H1 (cell line): ENCODE data around the gene MYLK. TPM values are rescaled to one million over a fixed set of nuclear protein-coding genes. Genes with fewer than 3 reads are reported as not detected.

ENCODE experiments used
- CTCF ChIA-PET: fragments of 300-600 bp; sonication (Branson Sonifier 250); formaldehyde crosslinking; loops from one replicate; lab custom pipeline; 2021; ENCODE audit not compliant: partially characterized antibody; lab: Charles Lee
- POLR2A ChIA-PET: fragments of 300-600 bp; sonication (Branson Sonifier 250); formaldehyde crosslinking; loops from one replicate; lab custom pipeline; 2021; ENCODE audit warnings: inconsistent platforms; ENCODE audit not compliant: partially characterized antibody; lab: Charles Lee
- DNase-seq, 2 experiments: peaks; one replicate each; pipeline versions ENCODE4 v3.0.0 to v3.0.0-alpha.2; 2010 to 2022; ENCODE audit warnings: low spot score in 2 of 2, low read depth in 1 of 2, mixed read lengths in 1 of 2
- FAIRE-seq: peaks from 2 replicates; lab custom pipeline; 2011; peaks lifted over from hg19 to GRCh38; lab: Jason Lieb, UNC
- H2AFZ ChIP-seq: 2 replicates; pipeline ENCODE4 v1.8.1; 2012; ENCODE audit warnings: low read length, inconsistent platforms
- H2AK5ac ChIP-seq: 2 replicates; pipeline ENCODE4 v1.6.1; 2013; ENCODE audit warnings: low read depth, low read length
- H2BK120ac ChIP-seq: replicated peaks from 2 replicates; pipeline ENCODE3; 2013; ENCODE audit warnings: low read depth, low read length, inconsistent platforms
- H2BK12ac ChIP-seq: 2 replicates; pipeline ENCODE4 v1.6.1; 2013; ENCODE audit warnings: low read depth, low read length
- H2BK15ac ChIP-seq: 2 replicates; pipeline ENCODE4 v1.6.1; 2013; ENCODE audit warnings: low read length
- H2BK20ac ChIP-seq: 2 replicates; pipeline ENCODE4 v1.6.1; 2013; ENCODE audit warnings: low read length
- H2BK5ac ChIP-seq: 2 replicates; pipeline ENCODE4 v1.6.1; 2013; ENCODE audit warnings: low read depth, low read length
- H3K14ac ChIP-seq: 2 replicates; pipeline ENCODE4 v1.6.1; 2013; ENCODE audit warnings: inconsistent platforms; ENCODE audit not compliant: insufficient read length
- H3K18ac ChIP-seq: 2 replicates; pipeline ENCODE4 v1.6.1; 2013; ENCODE audit warnings: low read length; ENCODE audit errors: extremely low read depth
- H3K23ac ChIP-seq: 2 replicates; pipeline ENCODE4 v1.6.1; 2013; ENCODE audit warnings: inconsistent platforms; ENCODE audit not compliant: insufficient read length
- H3K23me2 ChIP-seq: 2 replicates; pipeline ENCODE4 v1.6.1; 2013; ENCODE audit warnings: low read depth, low read length
- H3K27ac ChIP-seq: 2 replicates; pipeline ENCODE4 v1.6.1; 2011; ENCODE audit warnings: low read depth, low read length, inconsistent platforms
- H3K27me3 ChIP-seq, 4 experiments: replicated peaks in 1 of 4; 1 replicate in 1 of 4; 2 replicates in 3 of 4; pipeline versions ENCODE4 v1.6.1 to v1.8.1; 2011 to 2013; ENCODE audit warnings: low read length in 3 of 4, mild to moderate bottlenecking in 3 of 4, inconsistent platforms in 2 of 4, mixed read lengths in 2 of 4, moderate library complexity in 1 of 4; ENCODE audit not compliant: control insufficient read depth in 3 of 4, insufficient read depth in 3 of 4; ENCODE audit errors: extremely low read depth in 1 of 4
- H3K36me3 ChIP-seq, 4 experiments: 2 replicates each; pipeline versions ENCODE4 v1.6.1 to v1.8.1; 2011 to 2013; ENCODE audit warnings: mild to moderate bottlenecking in 4 of 4, low read length in 3 of 4, moderate library complexity in 2 of 4, control low read depth in 1 of 4, inconsistent platforms in 1 of 4; ENCODE audit not compliant: insufficient read depth in 4 of 4, control insufficient read depth in 2 of 4
- H3K4ac ChIP-seq: replicated peaks from 2 replicates; pipeline ENCODE3; 2013; ENCODE audit warnings: low read length, low read depth, mixed read lengths, inconsistent platforms; ENCODE audit not compliant: insufficient read length
- H3K4me1 ChIP-seq, 4 experiments: replicated peaks in 1 of 4; 1 replicate in 1 of 4; 2 replicates in 3 of 4; pipeline versions ENCODE4 v1.6.1 to v1.8.1; 2011 to 2013; ENCODE audit warnings: low read length in 3 of 4, inconsistent platforms in 2 of 4, mixed read lengths in 1 of 4; ENCODE audit not compliant: insufficient read depth in 4 of 4, control insufficient read depth in 3 of 4
- H3K4me2 ChIP-seq, 2 experiments: 2 replicates each; pipeline versions ENCODE4 v1.6.1 to v1.8.1; 2011 to 2013; ENCODE audit warnings: low read depth in 2 of 2, low read length in 2 of 2, control low read depth in 1 of 2, inconsistent platforms in 1 of 2, mild to moderate bottlenecking in 1 of 2; ENCODE audit not compliant: insufficient read depth in 1 of 2
- H3K4me3 ChIP-seq, 4 experiments: fragments of 200-600, 300-600 bp in 1 of 4; sonication (generic), shearing (Covaris generic), sonication (Bioruptor Twin) in 1 of 4; 2 replicates each; pipeline versions ENCODE4 v1.5.1 to v1.8.1; 2011 to 2016; ENCODE audit warnings: low read length in 4 of 4, low read depth in 3 of 4, control low read depth in 2 of 4, inconsistent platforms in 2 of 4, mild to moderate bottlenecking in 2 of 4, mixed read lengths in 1 of 4, moderate library complexity in 1 of 4; ENCODE audit not compliant: insufficient read depth in 2 of 4; ENCODE audit errors: extremely low read depth in 1 of 4
- H3K56ac ChIP-seq: replicated peaks from 2 replicates; pipeline ENCODE3; 2013; ENCODE audit warnings: low read depth, mild to moderate bottlenecking, mixed read lengths, low read length, inconsistent platforms; ENCODE audit not compliant: insufficient read length
- H3K79me1 ChIP-seq: 2 replicates; pipeline ENCODE4 v1.6.1; 2013; ENCODE audit warnings: low read depth, low read length, control low read depth
- H3K79me2 ChIP-seq, 2 experiments: 2 replicates each; pipeline versions ENCODE4 v1.6.1 to v1.8.1; 2012 to 2013; ENCODE audit warnings: low read length in 2 of 2, mild to moderate bottlenecking in 2 of 2, inconsistent platforms in 1 of 2; ENCODE audit not compliant: insufficient read depth in 2 of 2, control insufficient read depth in 1 of 2
- H3K9ac ChIP-seq, 4 experiments: replicated peaks in 1 of 4; 1 replicate in 1 of 4; 2 replicates in 3 of 4; pipeline versions ENCODE4 v1.6.1 to v1.8.1; 2011 to 2013; ENCODE audit warnings: low read depth in 3 of 4, low read length in 3 of 4, control low read depth in 2 of 4, mild to moderate bottlenecking in 2 of 4, moderate library complexity in 2 of 4, inconsistent platforms in 1 of 4; ENCODE audit errors: extremely low read depth in 1 of 4
- H3K9me3 ChIP-seq, 2 experiments: 2 replicates each; pipeline versions ENCODE4 v1.6.1 to v1.8.1; 2012 to 2013; ENCODE audit warnings: mild to moderate bottlenecking in 2 of 2, moderate library complexity in 2 of 2, control low read depth in 1 of 2, inconsistent platforms in 1 of 2, low read depth in 1 of 2, low read length in 1 of 2, mixed read lengths in 1 of 2; ENCODE audit not compliant: insufficient read depth in 2 of 2
- H4K20me1 ChIP-seq, 2 experiments: replicated peaks in 1 of 2; 2 replicates each; pipeline versions ENCODE3 to v1.8.1; 2011 to 2013; ENCODE audit warnings: inconsistent platforms in 2 of 2, low read length in 2 of 2, mild to moderate bottlenecking in 1 of 2; ENCODE audit not compliant: insufficient read depth in 2 of 2, control insufficient read depth in 1 of 2
- H4K5ac ChIP-seq: 2 replicates; pipeline ENCODE4 v1.6.1; 2013; ENCODE audit warnings: low read length, low read depth, mixed read lengths, inconsistent platforms; ENCODE audit not compliant: insufficient read length
- H4K8ac ChIP-seq: 2 replicates; pipeline ENCODE4 v1.8.0; 2013; ENCODE audit warnings: mild to moderate bottlenecking, moderate library complexity, low read length, inconsistent platforms; ENCODE audit not compliant: insufficient read depth; ENCODE audit errors: extremely low read depth
- H4K91ac ChIP-seq: replicated peaks from 2 replicates; pipeline ENCODE3; 2013; ENCODE audit warnings: low read length, mixed read lengths, inconsistent platforms; ENCODE audit not compliant: insufficient read length
- BACH1 ChIP-seq: IDR thresholded peaks from 2 replicates; pipeline ENCODE4 v1.6.1; 2012; ENCODE audit warnings: low read length, improper control_type of control experiment
- BCL11A ChIP-seq, 2 experiments: IDR thresholded peaks; one replicate each; pipeline ENCODE4 v1.6.1; 2011; ENCODE audit warnings: low read depth in 2 of 2, low read length in 2 of 2, mild to moderate bottlenecking in 2 of 2
- BRCA1 ChIP-seq: IDR thresholded peaks from 2 replicates; pipeline ENCODE4 v1.6.1; 2012; ENCODE audit warnings: low read depth, low read length, improper control_type of control experiment
- EP300 ChIP-seq, 2 experiments: IDR thresholded peaks; 1 replicate in 1 of 2; 2 replicates in 1 of 2; pipeline ENCODE4 v1.6.1; 2011 to 2012; ENCODE audit warnings: low read depth in 2 of 2, low read length in 2 of 2, mild to moderate bottlenecking in 2 of 2, borderline replicate concordance in 1 of 2, inconsistent platforms in 1 of 2, moderate library complexity in 1 of 2
- GABPA ChIP-seq: IDR thresholded peaks from 2 replicates; pipeline ENCODE4 v1.6.1; 2011; ENCODE audit warnings: mild to moderate bottlenecking, low read length, moderate library complexity, borderline replicate concordance; ENCODE audit not compliant: insufficient read depth
- HDAC2 ChIP-seq, 2 experiments: fragments of 300-600 bp in 1 of 2; sonication (generic) in 1 of 2; IDR thresholded peaks; 2 replicates each; pipeline ENCODE4 v1.6.1; 2011 to 2012; ENCODE audit warnings: low read depth in 2 of 2, low read length in 2 of 2, mild to moderate bottlenecking in 2 of 2, moderate library complexity in 2 of 2, borderline replicate concordance in 1 of 2, inconsistent platforms in 1 of 2
- HDAC6 ChIP-seq: IDR thresholded peaks from one replicate; pipeline ENCODE4 v1.7.1; 2012; ENCODE audit warnings: low read depth, mild to moderate bottlenecking, inconsistent platforms, low read length, moderate library complexity
- NRF1 ChIP-seq: IDR thresholded peaks from 2 replicates; pipeline ENCODE4 v1.6.1; 2011; ENCODE audit warnings: mild to moderate bottlenecking, low read depth, low read length, improper control_type of control experiment
- RFX5 ChIP-seq: IDR thresholded peaks from 2 replicates; pipeline ENCODE4 v1.6.1; 2011; ENCODE audit warnings: low read depth, low read length, improper control_type of control experiment, borderline replicate concordance
- RXRA ChIP-seq: IDR thresholded peaks from 2 replicates; pipeline ENCODE4 v1.6.1; 2011; ENCODE audit warnings: low read depth, mild to moderate bottlenecking, low read length, moderate library complexity; ENCODE audit not compliant: insufficient read depth
- SIX5 ChIP-seq: IDR thresholded peaks from 2 replicates; pipeline ENCODE4 v1.6.1; 2011; ENCODE audit warnings: mild to moderate bottlenecking, low read depth, low read length
- TAF1 ChIP-seq: IDR thresholded peaks from 2 replicates; pipeline ENCODE4 v1.6.1; 2011; ENCODE audit warnings: mild to moderate bottlenecking, low read depth, low read length
- WGBS, 2 experiments: shearing (Covaris generic) in 1 of 2; methylation state at CpG; one replicate each; pipeline versions ENCODE4 v1.1.6 to v1.1.7; 2013 to 2015; ENCODE audit warnings: low lambda C conversion rate in 2 of 2, mixed read lengths in 2 of 2, inconsistent platforms in 1 of 2, low coverage in 1 of 2, missing lambda C conversion rate in 1 of 2; ENCODE audit not compliant: insufficient replicate concordance in 2 of 2, insufficient coverage in 1 of 2, insufficient read length in 1 of 2; ENCODE audit errors: extremely low coverage in 1 of 2, missing lambda C conversion rate in 1 of 2; 5-methylcytosine and 5-hydroxymethylcytosine counted together
- polyA plus RNA-seq, 7 experiments: library from polyadenylated mRNA; depleted of rRNA in 3 of 7; stranded (reverse) in 5 of 7; unstranded in 2 of 7; fragments of >200 nt in 5 of 7; fragments of 200-250 nt in 2 of 7; gene quantifications; 1 replicate in 5 of 7; 2 replicates in 1 of 7; 4 replicates in 1 of 7; pipeline versions ENCODE4 v1.2.1 to v1.2.3, GENCODE V29; 2011 to 2013; ENCODE audit warnings: missing spikeins in 2 of 7, mixed read lengths in 2 of 7
- total RNA-seq: library from RNA; stranded (reverse); fragmentation: NEBNext Ultra II Directional; extraction: Animal tissue kit (Norgen Biotek cat#: 25700); gene quantifications from 2 replicates; pipeline ENCODE4 v1.2.1, GENCODE V29; 2021
- TF ChIP-seq, protein P1 (sequence below): IDR thresholded peaks from 2 replicates; pipeline ENCODE4 v1.6.1; 2011; ENCODE audit warnings: low read depth, mild to moderate bottlenecking, low read length; ENCODE audit not compliant: insufficient read depth

Gene MYLK
- total and polyA plus RNA-seq, 2 of the 8 experiments (the other 6 are each of a cell fraction or from before 2014, with no cell fraction given) = 11.6 to 21.3 TPM

DNA sequence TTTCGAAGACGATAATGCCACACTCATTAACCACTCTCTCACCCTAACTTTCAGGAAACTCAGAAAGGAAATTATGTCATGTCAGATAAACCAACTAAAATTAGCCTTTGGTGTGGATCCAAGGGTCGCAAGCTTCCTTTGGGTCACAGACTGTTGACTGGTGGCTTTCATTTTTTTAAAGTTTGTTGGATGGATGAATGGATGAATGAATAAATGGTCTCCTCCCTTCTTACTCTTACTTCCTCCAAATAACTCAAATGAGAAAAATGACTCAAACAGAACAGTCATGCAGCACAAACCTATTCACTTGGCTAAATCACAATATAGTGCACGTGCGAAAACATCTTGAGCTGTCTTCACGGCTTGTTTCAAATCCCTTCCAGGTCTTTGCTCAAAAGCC lies 216.3 kb downstream of the MYLK start:
- H3K4me2 ChIP-seq = no peak overlapping the region
- no peak overlapping the region for H3K4me3 ChIP-seq
- WGBS, 2 experiments = 91% methylated on average over 6 of the region's 6 CpGs; no CpG with 5 or more reads in 1 of the 2 experiments
- no peaks in the 10 kb centered on the region for H3K27me3 ChIP-seq
- H4K20me1 ChIP-seq = peaks cover 0 to 2% of the 10 kb centered on the region in 2 experiments
- no peak overlapping the region for H3K56ac ChIP-seq
- DNase-seq (no peak), FAIRE-seq (no peak)
- H3K9me3 ChIP-seq = no peaks in the 10 kb centered on the region
- no peaks in the 10 kb centered on the region for H3K79me1 ChIP-seq
- no peak overlapping the region for H2BK12ac ChIP-seq
- CTCF ChIA-PET = interaction anchor here (1.2 to 32.0 kb wide), 3 partner anchors 20 to 38 kb away, joined by 3 to 1463 read pairs (median 355); no protein-coding TSS in a partner anchor
- H3K9ac ChIP-seq = no peak overlapping the region
- H3K4me1 ChIP-seq = no peaks in the 10 kb centered on the region
- no peak overlapping the region for H3K27ac ChIP-seq
- no peak overlapping the region for H2AK5ac ChIP-seq
- no peak overlapping the region for H3K23ac ChIP-seq
- no peak overlapping the region for H3K14ac ChIP-seq
- H3K79me2 ChIP-seq = no peaks in the 10 kb centered on the region
- no peak overlapping the region for H2AFZ ChIP-seq
- H3K36me3 ChIP-seq = no peaks in the 10 kb centered on the region; a peak in 1 of 8 replicates
- H2BK5ac ChIP-seq = no peak overlapping the region
- H2BK15ac ChIP-seq = no peak overlapping the region
- POLR2A ChIA-PET = no interaction called here
- no peak overlapping the region for H4K91ac ChIP-seq
- H2BK20ac ChIP-seq = no peak overlapping the region
- H4K5ac ChIP-seq = no peak overlapping the region
- H2BK120ac ChIP-seq = no peak overlapping the region
- no peak overlapping the region for H4K8ac ChIP-seq
- H3K4ac ChIP-seq = no peak overlapping the region
- TF ChIP-seq RFX5 (no peak), TAF1 (no peak), SIX5 (no peak), EP300 (IDR thresholded peaks at IDR 0.05; ENCODE audit: borderline replicate concordance in 1 of 2, low read depth in 2 of 2, low read length in 2 of 2) (no peak), BCL11A (IDR thresholded peaks at IDR 0.05; ENCODE audit: low read depth in 2 of 2, low read length in 2 of 2) (no peak), HDAC2 (IDR thresholded peaks at IDR 0.05; ENCODE audit: borderline replicate concordance in 1 of 2, low read depth in 2 of 2, low read length in 2 of 2) (no peak), GABPA (no peak), RXRA (no peak), NRF1 (no peak), BACH1 (no peak), HDAC6 (no peak), BRCA1 (no peak)
- TF ChIP-seq, protein P1, sequence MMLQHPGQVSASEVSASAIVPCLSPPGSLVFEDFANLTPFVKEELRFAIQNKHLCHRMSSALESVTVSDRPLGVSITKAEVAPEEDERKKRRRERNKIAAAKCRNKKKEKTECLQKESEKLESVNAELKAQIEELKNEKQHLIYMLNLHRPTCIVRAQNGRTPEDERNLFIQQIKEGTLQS = no peak
- H3K18ac ChIP-seq = no peak overlapping the region
- no peaks in the 10 kb centered on the region for H3K23me2 ChIP-seq
